Hematopoietic multipotent progenitor cell treated with erythropoietin and hydrocortisone succinate and interleukin-3 and kit ligand, for 17 days (in vitro differentiated cells): ENCODE measurements around the gene SAV1.

Experiments
- DNase-seq: peaks from one replicate; pipeline ENCODE4 v3.0.0-alpha.2; 2015; ENCODE audit warnings: low spot score

The SAV1 gene

DNA sequence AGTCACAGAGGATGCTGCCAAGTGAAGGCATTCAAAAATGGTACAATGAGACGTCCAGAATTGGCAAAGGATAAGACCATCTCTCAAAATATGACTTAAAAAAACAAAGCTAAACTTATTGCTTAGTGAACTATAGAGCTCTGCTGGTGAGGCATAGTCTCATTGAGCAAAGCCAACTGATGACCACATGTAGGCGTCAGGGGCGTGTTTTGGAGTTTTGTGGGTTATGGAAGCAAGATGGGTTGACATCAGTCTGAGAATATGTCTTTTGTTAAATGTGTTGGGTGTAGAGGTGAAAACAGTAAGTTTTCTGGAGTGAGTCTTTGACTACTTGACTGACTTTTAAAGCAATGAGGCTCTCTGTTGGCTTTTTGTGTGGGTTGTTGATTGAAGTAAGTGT, 60.9 kb downstream of the SAV1 start:
- DNase-seq: no peak

DNA sequence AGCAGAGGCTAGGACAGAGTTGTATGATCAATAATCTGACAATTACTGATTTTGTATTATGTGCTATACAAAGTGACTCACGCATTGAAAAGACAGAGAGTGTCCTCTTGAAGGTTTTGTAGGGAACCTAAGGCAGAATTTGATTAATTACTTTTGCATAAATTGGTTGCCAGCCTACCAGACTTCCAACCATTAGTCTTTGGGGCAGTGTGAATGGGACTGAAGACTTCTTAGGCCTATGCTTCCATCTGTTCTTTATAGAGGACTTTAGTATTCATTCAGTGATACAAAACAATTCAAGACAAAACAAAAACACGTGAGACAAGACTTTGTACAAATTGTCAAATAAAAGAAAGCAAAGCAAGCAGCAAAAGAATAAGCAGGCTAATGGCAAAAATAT, 61.6 kb downstream of the SAV1 start:
- no peak for DNase-seq

DNA sequence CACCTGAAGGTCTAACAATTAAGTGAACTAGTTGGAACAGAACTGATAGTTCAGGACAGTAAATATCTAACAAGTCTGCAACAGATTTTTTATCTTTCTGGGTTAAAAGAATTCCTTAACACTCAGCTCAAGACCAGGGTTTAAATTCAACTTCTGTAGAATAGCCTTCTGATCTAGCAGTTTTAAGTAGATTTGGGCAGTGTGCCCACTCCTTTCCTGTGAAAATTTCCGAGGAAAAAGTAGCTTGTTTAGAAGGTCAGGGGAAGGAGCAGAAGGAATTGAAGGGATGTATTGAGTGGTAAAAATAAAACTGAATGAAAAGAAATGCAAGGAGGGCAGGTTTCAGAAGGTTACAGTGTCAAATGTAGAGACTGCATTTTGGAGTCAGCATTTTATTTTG, 62.3 kb downstream of the SAV1 start:
- DNase-seq: no peak

DNA sequence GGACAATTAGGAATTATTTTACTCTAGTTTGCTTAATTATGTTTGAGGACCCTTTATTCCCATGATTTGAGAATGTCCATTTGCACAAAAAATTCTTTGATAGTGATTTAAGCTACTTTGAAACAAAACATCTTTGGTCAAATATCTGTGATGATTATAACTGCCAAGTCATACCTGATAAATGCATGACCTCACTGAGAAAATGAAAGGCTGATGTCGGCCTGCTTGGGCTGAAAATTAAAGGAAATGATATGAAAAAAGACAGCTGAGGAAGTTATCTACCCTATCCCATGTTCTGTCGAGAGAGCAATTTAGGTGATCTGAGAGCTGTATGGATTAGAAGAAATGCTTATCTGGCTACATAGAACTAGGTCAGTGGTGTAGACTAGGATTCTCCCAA, 64.5 kb downstream of the SAV1 start:
- DNase-seq: no peak

DNA sequence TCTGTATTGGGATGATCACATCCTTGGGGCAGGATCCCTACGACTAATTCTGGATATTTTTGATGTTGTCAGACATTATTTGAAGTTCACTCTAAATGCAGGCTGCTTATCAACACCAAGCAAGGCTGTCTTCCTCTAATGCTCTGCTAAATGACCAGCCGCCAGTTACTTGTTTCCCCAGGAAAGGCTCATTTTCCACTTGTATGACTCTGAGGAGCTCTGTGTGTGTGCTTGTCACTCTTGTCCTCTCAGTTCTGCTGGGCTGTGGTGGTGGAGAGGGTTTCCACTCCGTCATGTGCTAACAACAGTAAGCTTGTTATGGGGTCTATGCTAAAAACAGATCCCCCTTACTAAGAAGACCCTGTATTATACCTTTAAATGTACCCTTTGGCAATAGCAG, 66.1 kb downstream of the SAV1 start:
- no peak for DNase-seq

DNA sequence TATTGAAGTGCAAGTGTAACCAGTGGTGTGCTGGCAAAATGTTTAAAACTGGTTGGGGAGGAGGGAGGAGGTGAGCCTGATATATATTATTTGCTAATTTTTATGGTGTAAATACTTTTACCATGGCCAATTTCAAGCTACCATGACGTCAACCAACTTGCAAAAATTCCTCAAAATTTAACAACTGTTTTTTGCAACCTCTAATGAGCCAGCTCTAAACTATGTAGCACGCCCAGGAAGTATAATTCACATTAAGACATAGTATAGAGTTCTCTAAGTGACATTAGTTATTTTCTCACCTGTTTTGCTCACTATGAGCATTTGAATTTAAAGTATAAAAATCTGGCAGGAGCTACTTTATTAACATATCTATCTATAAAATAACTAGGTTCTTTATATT, 66.7 kb downstream of the SAV1 start:
- DNase-seq: no peak

DNA sequence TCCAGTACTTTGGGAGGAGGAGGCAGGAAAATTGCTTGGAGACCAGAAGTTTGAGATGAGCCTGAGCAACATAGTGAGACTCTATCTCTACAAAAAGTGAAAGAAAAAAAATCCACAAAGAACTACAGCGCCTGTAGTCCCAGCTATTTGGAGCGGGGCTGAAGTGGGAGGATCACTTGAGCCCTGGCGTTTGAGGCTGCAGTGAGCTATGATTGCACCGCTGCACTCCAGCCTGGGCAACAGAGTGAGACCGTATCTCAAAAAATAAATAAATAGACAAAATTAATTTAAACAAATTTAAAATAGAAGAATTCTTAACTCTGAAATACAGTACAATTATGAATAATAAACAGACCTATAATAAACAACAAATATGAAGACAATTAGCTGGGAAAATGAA, 67.3 kb downstream of the SAV1 start:
- no peak for DNase-seq

DNA sequence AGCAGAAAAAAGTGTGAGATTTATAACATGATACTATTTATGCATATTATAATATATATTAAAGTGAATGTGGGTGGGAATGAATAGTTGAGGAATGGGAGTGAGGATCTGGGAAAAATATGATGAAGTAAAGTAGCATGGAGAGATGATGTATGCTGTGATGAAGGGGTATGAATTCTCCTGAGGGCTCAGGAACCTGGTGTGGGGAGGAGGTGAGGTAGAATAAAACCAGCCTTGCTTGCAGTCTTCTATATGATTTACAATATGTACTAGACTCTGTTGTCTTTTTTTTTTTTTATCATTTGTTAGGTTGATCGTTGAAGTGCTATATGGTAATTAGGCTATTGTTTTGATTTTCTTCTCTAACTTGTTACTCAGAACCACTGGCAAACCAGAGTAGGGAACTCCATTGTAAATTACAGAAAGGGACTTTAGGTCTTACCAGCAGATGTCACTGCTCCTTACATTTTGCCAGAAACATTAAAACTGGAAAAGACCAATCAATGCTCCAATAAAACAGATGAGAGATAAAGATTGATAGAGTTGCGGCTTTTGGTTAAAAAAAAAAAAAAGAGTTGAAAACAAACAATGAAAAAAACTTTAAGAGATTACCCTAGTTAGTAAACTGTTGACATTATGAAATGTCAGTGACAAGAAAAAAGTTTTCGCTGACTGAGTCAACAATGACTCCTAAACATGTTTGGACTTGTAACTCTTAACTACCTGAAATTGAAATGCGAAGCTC, 68.2 kb downstream of the SAV1 start:
- DNase-seq: peak; percentile 54

DNA sequence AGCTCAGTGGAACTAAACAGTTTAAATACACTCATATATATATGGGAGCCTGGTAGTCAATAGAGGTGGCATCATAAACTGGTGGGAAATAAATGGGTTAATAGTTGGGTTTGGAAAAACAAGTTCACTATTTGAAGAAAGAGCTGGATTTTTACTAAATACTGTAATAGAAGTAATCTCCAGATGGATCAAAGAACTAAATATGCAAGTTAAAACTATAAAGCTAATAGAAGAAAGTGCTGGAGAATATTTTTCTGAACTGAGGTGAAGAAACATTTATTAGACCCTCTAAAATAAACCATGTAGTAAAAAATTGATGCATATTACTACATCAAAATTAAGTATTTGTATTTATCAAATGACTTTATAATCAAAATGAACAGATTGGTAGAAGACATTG, 69.3 kb downstream of the SAV1 start:
- no peak for DNase-seq

DNA sequence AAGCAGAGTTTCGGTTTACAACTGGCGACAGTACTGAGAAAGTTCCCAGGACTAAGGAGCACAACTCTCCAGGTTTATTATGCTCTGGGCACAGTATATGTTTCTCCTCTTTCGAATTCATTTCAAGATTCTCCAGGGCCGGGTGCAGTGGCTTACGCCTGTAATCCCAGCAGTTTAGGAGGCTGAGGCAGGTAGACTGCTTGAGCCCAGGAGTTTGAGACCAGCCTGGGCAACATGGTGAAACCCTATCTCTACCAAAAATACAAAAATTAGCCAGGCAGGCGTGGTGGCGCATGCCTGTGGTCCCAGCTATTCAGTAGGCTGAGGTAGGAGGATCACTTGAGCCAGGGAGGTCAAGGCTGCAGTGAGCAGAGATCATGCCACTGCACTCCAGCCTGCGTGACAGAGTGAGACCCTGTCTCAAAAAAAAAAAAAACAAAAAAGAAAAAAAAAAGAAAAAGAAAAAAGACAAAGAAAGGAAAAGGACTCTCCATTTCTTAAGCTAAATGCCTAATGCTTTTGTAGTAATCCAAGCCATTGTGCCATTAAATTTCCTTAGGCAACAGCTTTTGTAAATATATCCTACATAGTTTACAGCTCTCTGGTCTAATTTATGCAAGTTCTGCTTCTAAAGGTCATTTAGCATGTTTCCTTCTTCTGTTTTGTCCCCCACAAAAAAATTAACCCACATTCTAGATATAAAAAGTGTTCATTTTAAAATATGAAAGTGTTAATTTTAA, 73.4 kb downstream of the SAV1 start:
- no peak for DNase-seq

DNA sequence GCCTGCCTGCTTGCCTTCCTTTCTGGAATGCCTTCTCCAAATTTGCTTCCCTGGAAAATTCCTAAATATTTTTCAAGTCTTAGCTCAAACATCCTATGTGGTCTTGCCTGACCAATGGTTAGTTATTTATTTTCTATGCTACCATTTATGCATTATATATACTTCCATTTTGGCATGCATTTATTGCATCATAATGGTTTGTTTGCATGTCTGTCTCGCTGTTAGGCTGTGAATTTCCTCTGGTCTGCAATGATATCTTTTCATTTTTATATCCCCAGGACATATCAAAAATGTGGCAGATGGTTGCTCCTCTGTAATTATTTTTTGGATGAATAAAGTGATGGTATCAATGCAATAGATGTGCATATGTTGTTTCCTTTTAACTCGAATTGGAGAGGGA, 77.6 kb downstream of the SAV1 start:
- DNase-seq: no peak
